HCT116 (cell line): Measurements from ENCODE around the gene LIN54. TPM values are rescaled to one million over a fixed set of nuclear protein-coding genes. Genes with fewer than 3 reads are reported as not detected.
"Not testable (repeated sequence)": the region's sequence is repeated elsewhere in the genome, so short reads cannot be mapped to it uniquely, and the experiment has no call there.

Experiments
- ATAC-seq: fragments of 200-7000 bp; cut with Tn5 transposase; 2 replicates; pipeline ENCODE4 v1.9.1; 2020; ENCODE audit warnings: mild to moderate bottlenecking, moderate library complexity
- BruUV-seq: library from RNA; stranded (reverse); fragments of 400-500 nt; replicated peaks from 2 replicates; lab custom pipeline; 2021; lab: Mats Ljungman, UMichigan
- CTCF ChIA-PET: fragments of 300-600 bp; sonication (Branson Sonifier 250); formaldehyde crosslinking; loops from one replicate; lab custom pipeline; 2021; ENCODE audit warnings: antibody characterized with exemption; lab: Charles Lee
- POLR2A ChIA-PET: fragments of 300-600, 350-600 bp; sonication (Branson Sonifier 250); formaldehyde crosslinking; loops from one replicate; lab custom pipeline; 2021; ENCODE audit warnings: antibody characterized with exemption; lab: Charles Lee
- RAD21 ChIA-PET, 2 experiments: fragments of 300-600 bp; sonication (Branson Sonifier 250); formaldehyde crosslinking; loops; one replicate each; lab custom pipeline; 2023; ENCODE audit warnings: low total read pairs in 2 of 2; ENCODE audit not compliant: uncharacterized antibody in 2 of 2, unreplicated experiment in 2 of 2, low non-redundant PET in 1 of 2; lab: Charles Lee
- DNase-seq: peaks from one replicate; pipeline ENCODE4 v3.0.0-alpha.2; 2010; ENCODE audit warnings: low read depth, low spot score
- H2AFZ ChIP-seq: fragments of 200-600 bp; shearing (Covaris generic), sonication (generic); 2 replicates; pipeline ENCODE4 v1.6.1; 2017; ENCODE audit warnings: low read depth, mixed run types, mixed read lengths, antibody characterized with exemption, low read length; ENCODE audit not compliant: poor library complexity, severe bottlenecking
- H3K27ac ChIP-seq: 2 replicates; pipeline ENCODE4 v1.5.1; 2012; ENCODE audit warnings: low read depth, low read length
- H3K27me3 ChIP-seq: fragments of 200-600 bp; sonication (generic); 2 replicates; pipeline ENCODE4 v1.6.1; 2016; ENCODE audit warnings: mixed run types, low read length, mixed read lengths; ENCODE audit not compliant: insufficient read depth
- H3K36me3 ChIP-seq, 2 experiments: fragments of 200-500 bp in 1 of 2; fragments of 200-600 bp in 1 of 2; sonication (Bioruptor generic) in 1 of 2; sonication (generic) in 1 of 2; 2 replicates each; pipeline versions ENCODE4 v1.5.1 to v1.6.1; 2014 to 2016; ENCODE audit warnings: low read length in 2 of 2, inconsistent platforms in 1 of 2, mixed read lengths in 1 of 2, mixed run types in 1 of 2; ENCODE audit not compliant: insufficient read depth in 2 of 2, control insufficient read depth in 1 of 2
- H3K4me1 ChIP-seq, 2 experiments: fragments of 200-600 bp in 1 of 2; sonication (generic) in 1 of 2; 2 replicates each; pipeline versions ENCODE4 v1.5.1 to v1.6.1; 2012 to 2017; ENCODE audit warnings: low read length in 2 of 2, inconsistent platforms in 1 of 2, mild to moderate bottlenecking in 1 of 2, mixed read lengths in 1 of 2, mixed run types in 1 of 2, moderate library complexity in 1 of 2; ENCODE audit not compliant: insufficient read depth in 2 of 2, control insufficient read depth in 1 of 2
- H3K4me2 ChIP-seq: fragments of 200-600 bp; sonication (generic); 2 replicates; pipeline ENCODE4 v1.6.1; 2017; ENCODE audit warnings: mixed run types, low read length, mixed read lengths
- H3K4me3 ChIP-seq, 2 experiments: fragments of 200-600 bp in 1 of 2; sonication (generic) in 1 of 2; replicated peaks in 1 of 2; 2 replicates each; pipeline ENCODE4 v1.5.1; 2011 to 2016; ENCODE audit warnings: low read length in 2 of 2, control low read depth in 1 of 2, low read depth in 1 of 2, mild to moderate bottlenecking in 1 of 2, mixed read lengths in 1 of 2, mixed run types in 1 of 2
- H3K79me2 ChIP-seq: fragments of 200-600 bp; sonication (generic); 2 replicates; pipeline ENCODE4 v1.6.1; 2017; ENCODE audit warnings: mild to moderate bottlenecking, mixed run types, low read length, moderate library complexity, mixed read lengths; ENCODE audit not compliant: insufficient read depth
- H3K9ac ChIP-seq: fragments of 200-600 bp; sonication (generic); 2 replicates; pipeline ENCODE4 v1.6.1; 2016; ENCODE audit warnings: low read length, mixed read lengths
- H3K9me2 ChIP-seq: fragments of 200-600 bp; sonication (generic), shearing (Covaris generic); 2 replicates; pipeline ENCODE4 v1.6.1; 2017; ENCODE audit warnings: mixed run types, mild to moderate bottlenecking, moderate library complexity; ENCODE audit not compliant: insufficient read depth
- H3K9me3 ChIP-seq, 2 experiments: fragments of 200-500 bp in 1 of 2; fragments of 200-600 bp in 1 of 2; sonication (Bioruptor generic) in 1 of 2; sonication (generic) in 1 of 2; 2 replicates each; pipeline ENCODE4 v1.6.1; 2014 to 2017; ENCODE audit warnings: low read length in 2 of 2, mixed read lengths in 2 of 2, inconsistent platforms in 1 of 2, low read depth in 1 of 2, mild to moderate bottlenecking in 1 of 2, mixed run types in 1 of 2, moderate library complexity in 1 of 2; ENCODE audit not compliant: control insufficient read depth in 1 of 2, insufficient read depth in 1 of 2
- H4K20me1 ChIP-seq: fragments of 200-600 bp; sonication (generic), shearing (Covaris generic); 2 replicates; pipeline ENCODE4 v1.6.1; 2017; ENCODE audit warnings: mixed run types, mild to moderate bottlenecking, moderate library complexity; ENCODE audit not compliant: insufficient read depth
- ATF3 ChIP-seq: IDR thresholded peaks from 2 replicates; pipeline ENCODE4 v1.6.1; 2012
- CTCF ChIP-seq, 3 experiments: fragments of 200-600 bp in 1 of 3; sonication (generic) in 1 of 3; IDR thresholded peaks in 2 of 3; conservative IDR thresholded peaks in 1 of 3; 2 replicates each; pipeline ENCODE4 v1.5.1; 2012 to 2017; ENCODE audit warnings: low read depth in 2 of 3, low read length in 2 of 3, antibody characterized with exemption in 1 of 3, borderline replicate concordance in 1 of 3, control low read depth in 1 of 3, mild to moderate bottlenecking in 1 of 3, mixed read lengths in 1 of 3, mixed run types in 1 of 3, moderate library complexity in 1 of 3; ENCODE audit not compliant: insufficient read depth in 1 of 3
- EZH2 ChIP-seq: fragments of 200-600 bp; sonication (generic); IDR thresholded peaks from 2 replicates; pipeline ENCODE4 v1.6.1; 2017; ENCODE audit warnings: antibody characterized with exemption, mixed run types
- JUND ChIP-seq: IDR thresholded peaks from 2 replicates; pipeline ENCODE4 v1.6.1; 2012
- MAX ChIP-seq: IDR thresholded peaks from 2 replicates; pipeline ENCODE4 v1.6.1; 2012
- REST ChIP-seq: IDR thresholded peaks from 2 replicates; pipeline ENCODE4 v1.6.1; 2012; ENCODE audit warnings: low read depth
- SRF ChIP-seq: IDR thresholded peaks from 2 replicates; pipeline ENCODE4 v1.6.1; 2012; ENCODE audit warnings: low read depth
- TCF7L2 ChIP-seq: IDR thresholded peaks from 2 replicates; pipeline ENCODE4 v1.7.0; 2011; ENCODE audit warnings: borderline replicate concordance, inconsistent platforms; ENCODE audit not compliant: insufficient read depth, insufficient read length; ENCODE audit errors: extremely low read depth
- ZNF274 ChIP-seq: fragments of 200-500 bp; sonication (Bioruptor generic); IDR thresholded peaks from 2 replicates; pipeline ENCODE4 v1.6.1; 2014; ENCODE audit warnings: mild to moderate bottlenecking, low read depth, low read length, inconsistent platforms
- intact Hi-C: fragments of 100-400 bp; cut with micrococcal nuclease; formaldehyde crosslinking; loops from 2 replicates; pipeline ENCODE4 v1.10.0; 2022
- total RNA-seq: library from RNA; stranded (reverse); gene quantifications from one replicate; pipeline ENCODE4 v1.2.1, GENCODE V29; 2021; ENCODE audit not compliant: unreplicated experiment

LIN54 gene
- total RNA-seq, 1 experiment from 2014 or later: 15.6 TPM

- no peak for TF ChIP-seq CTCF (IDR thresholded peaks at IDR 0.05 in 2 of 3, conservative IDR thresholded peaks at IDR 0.05 in 1 of 3; ENCODE audit: borderline replicate concordance in 1 of 3, insufficient read depth in 1 of 3, low read depth in 2 of 3, low read length in 2 of 3)
- no peak for TF ChIP-seq ATF3
- TF ChIP-seq REST: no peak
- TF ChIP-seq TCF7L2: no peak
- no peak for TF ChIP-seq MAX
- TF ChIP-seq SRF: no peak
- no peak for TF ChIP-seq JUND
- no peak for TF ChIP-seq EZH2
- TF ChIP-seq ZNF274: no peak
- RAD21 ChIA-PET: no interaction called here
- Histone ChIP-seq H3K27ac (no peak overlapping the region), H3K36me3 (no peaks in the 10 kb centered on the region), H3K79me2 (peaks cover 46% of the 10 kb centered on the region), H3K27me3 (no peaks in the 10 kb centered on the region), H3K4me2 (no peak overlapping the region), H3K9ac (no peak overlapping the region), H3K9me3 (no peaks in the 10 kb centered on the region), H3K4me3 (no peak overlapping the region), H4K20me1 (no peaks in the 10 kb centered on the region), H3K9me2 (no peaks in the 10 kb centered on the region), H3K4me1 (peaks cover 0 to 2% of the 10 kb centered on the region in 2 experiments; a peak in 1 of 4 replicates), H2AFZ (no peak overlapping the region)
- BruUV-seq: no TSS peak
- intact Hi-C loops: no loop called here
- DNase-seq (no peak), ATAC-seq (no peak)
- CTCF ChIA-PET: no interaction called here
- POLR2A ChIA-PET: no interaction called here
Measured at GRCh38 chr4:83043801-83044407, 33.3 kb upstream of the LIN54 start.

- POLR2A ChIA-PET, ATAC-seq, H3K4me2 ChIP-seq, H3K4me1 ChIP-seq, H2AFZ ChIP-seq, intact Hi-C loops, BruUV-seq, H4K20me1 ChIP-seq, H3K27ac ChIP-seq, H3K27me3 ChIP-seq, DNase-seq, H3K9me3 ChIP-seq, H3K36me3 ChIP-seq, H3K9me2 ChIP-seq, H3K4me3 ChIP-seq, RAD21 ChIA-PET, H3K9ac ChIP-seq: not testable (repeated sequence)
- CTCF ChIA-PET: interaction anchor here (1.2 kb wide), 1 partner anchor 241 kb away, joined by 3 read pairs; no protein-coding TSS in a partner anchor
- peaks cover 52% of the 10 kb centered on the region for H3K79me2 ChIP-seq
Measured at GRCh38 chr4:83043157-83043556, 32.5 kb upstream of the LIN54 start.
